Aorta (tissue), 5 donors: Measurements from ENCODE around the gene CNOT2. TPM values are rescaled to one million over a fixed set of nuclear protein-coding genes. Genes with fewer than 3 reads are reported as not detected.

Experiments
- ATAC-seq: fragments of 200-7000 bp; cut with Tn5 transposase; one replicate; pipeline ENCODE4 v1.9.1; 2022; ENCODE audit warnings: moderate library complexity; ENCODE audit not compliant: low FRiP score
- DNase-seq, 2 donors: peaks; one replicate each; pipeline ENCODE4 v3.0.0-alpha.2; 2020
- H3K27ac ChIP-seq, 2 donors: one replicate each; pipeline ENCODE4 v1.5.1; 2013; ENCODE audit warnings: low read length in 2 of 2, mild to moderate bottlenecking in 2 of 2, moderate library complexity in 2 of 2, control low read depth in 1 of 2, inconsistent platforms in 1 of 2, low read depth in 1 of 2
- H3K27me3 ChIP-seq, 2 donors: one replicate each; pipeline ENCODE4 v1.6.1; 2013; ENCODE audit warnings: control low read depth in 1 of 2, low read length in 1 of 2, mild to moderate bottlenecking in 1 of 2, moderate library complexity in 1 of 2; ENCODE audit not compliant: insufficient read depth in 2 of 2, control insufficient read depth in 1 of 2
- H3K36me3 ChIP-seq, 2 donors: one replicate each; pipeline ENCODE4 v1.6.1; 2013; ENCODE audit warnings: control low read depth in 1 of 2, low read length in 1 of 2, mild to moderate bottlenecking in 1 of 2; ENCODE audit not compliant: insufficient read depth in 2 of 2, control insufficient read depth in 1 of 2
- H3K4me1 ChIP-seq, 2 donors: one replicate each; pipeline ENCODE4 v1.6.1; 2013; ENCODE audit warnings: low read length in 2 of 2, control low read depth in 1 of 2, mild to moderate bottlenecking in 1 of 2, moderate library complexity in 1 of 2; ENCODE audit not compliant: insufficient read depth in 2 of 2, control insufficient read depth in 1 of 2
- H3K4me3 ChIP-seq, 2 donors: one replicate each; pipeline ENCODE4 v1.5.1; 2013; ENCODE audit warnings: low read length in 2 of 2, control low read depth in 1 of 2, mild to moderate bottlenecking in 1 of 2
- H3K9me3 ChIP-seq: one replicate; pipeline ENCODE4 v1.6.1; 2013; ENCODE audit warnings: mild to moderate bottlenecking, low read length; ENCODE audit not compliant: control insufficient read depth
- WGBS, 2 donors: extraction: QIAGEN DNeasy Blood & Tissue Kit; methylation state at CpG; one replicate each; pipeline ENCODE4 v1.1.7; 2013; 5-methylcytosine and 5-hydroxymethylcytosine counted together
- intact Hi-C, 2 donors: fragments of 100-400 bp; cut with DNase I; formaldehyde crosslinking; loops; one replicate each; pipeline versions ENCODE4 v1.14.2 to v1.15.0; 2022
- polyA plus RNA-seq, 2 donors: library from polyadenylated mRNA; stranded (reverse); fragments of 200-250 nt; gene quantifications; one replicate each; pipeline ENCODE4 v1.2.3, GENCODE V29; 2013
- total RNA-seq, 2 donors: library from RNA; stranded (reverse); fragmentation: NEBNext Ultra II Directional; extraction: Animal tissue kit (Norgen Biotek cat#: 25700); gene quantifications; one replicate each; pipeline ENCODE4 v1.2.1, GENCODE V29; 2021
- donor health status: healthy with polysubstance abuse.
- donor health status: Bipolar disorder and iron deficiency.
- donor health status: DM: no; HTN: no; CAD: no.
- donor health status: DM: no; HTN: no; CAD: no.
- donor health status: DM: yes; HTN: yes; CAD: no.

The CNOT2 gene
- total and polyA plus RNA-seq, 4 donors = 39.0 to 108 (median 59.2) TPM

DNA sequence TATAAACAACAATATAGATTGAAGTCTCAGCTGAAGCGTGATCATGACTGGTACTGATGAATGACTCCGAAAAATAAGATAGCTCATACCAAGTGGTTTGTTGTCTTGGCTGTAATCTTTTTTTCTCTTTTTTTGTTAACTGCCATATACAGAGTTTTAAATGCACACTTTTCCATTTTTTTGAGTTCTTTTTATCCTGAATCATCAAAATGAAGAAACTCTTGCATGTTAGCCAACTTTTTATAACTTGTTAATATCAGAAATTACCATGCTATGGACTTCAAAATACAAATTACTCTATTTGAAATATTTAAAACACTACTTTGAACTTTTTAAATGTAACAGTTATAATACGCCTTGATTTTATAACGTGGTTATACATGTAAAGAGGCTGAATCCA lies 112.7 kb downstream of the CNOT2 start:
- ATAC-seq (no peak), DNase-seq (no peak)
- Histone ChIP-seq H3K27ac (no peak overlapping the region), H3K4me1 (no peaks in the 10 kb centered on the region), H3K9me3 (no peaks in the 10 kb centered on the region), H3K4me3 (no peak overlapping the region), H3K36me3 (peaks cover 0 to 3% of the 10 kb centered on the region in 2 donors), H3K27me3 (no peaks in the 10 kb centered on the region)
- 96% methylated on average over 4 of the region's 4 CpGs for WGBS, 2 donors
- intact Hi-C loops = no loop called here

DNA sequence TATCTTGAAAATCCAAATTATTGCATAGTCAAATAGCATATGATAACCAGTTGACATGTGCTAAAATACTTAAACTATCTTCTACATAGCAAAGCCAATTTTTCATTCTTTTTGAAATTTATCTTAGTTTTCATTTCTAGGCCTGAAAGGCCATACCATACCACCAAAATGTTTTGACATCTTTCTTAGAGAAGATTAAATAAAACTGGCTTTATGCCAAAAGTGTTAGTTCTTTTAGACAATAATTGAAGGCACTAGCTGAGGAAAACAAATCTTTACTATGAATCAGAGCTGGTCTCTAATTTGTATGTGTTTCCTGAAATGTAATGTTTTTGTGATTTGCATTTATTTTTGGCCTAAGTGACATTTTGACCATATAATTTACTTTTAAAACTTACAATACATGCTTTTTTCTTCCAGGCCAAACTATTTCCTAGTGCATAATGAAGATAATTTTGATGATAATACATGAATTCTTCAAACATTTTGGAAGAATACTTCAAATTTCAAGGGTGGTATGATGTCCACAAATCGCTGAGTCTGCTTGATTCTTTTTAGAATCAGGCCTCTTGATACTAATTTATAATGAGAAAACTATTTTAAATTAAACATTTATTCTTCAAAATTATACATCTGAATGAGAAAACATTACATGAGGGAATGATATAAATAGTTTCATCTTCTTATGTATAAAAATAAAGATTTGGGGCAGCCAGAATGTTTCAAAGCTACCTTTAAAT lies 116.4 kb downstream of the CNOT2 start:
- ATAC-seq (no peak), DNase-seq (no peak)
- intact Hi-C loops = loop anchor here (10.0 kb wide), 3 partner anchors 375 to 465 kb away; no protein-coding TSS in a partner anchor
- H3K27ac ChIP-seq = no peak overlapping the region
- no peak overlapping the region for H3K4me3 ChIP-seq
- H3K27me3 ChIP-seq = no peaks in the 10 kb centered on the region
- no peaks in the 10 kb centered on the region for H3K4me1 ChIP-seq
- 97 to 100% methylated on average over 1 of the region's 1 CpG for WGBS, 2 donors
- no peaks in the 10 kb centered on the region for H3K9me3 ChIP-seq
- H3K36me3 ChIP-seq = no peaks in the 10 kb centered on the region

DNA sequence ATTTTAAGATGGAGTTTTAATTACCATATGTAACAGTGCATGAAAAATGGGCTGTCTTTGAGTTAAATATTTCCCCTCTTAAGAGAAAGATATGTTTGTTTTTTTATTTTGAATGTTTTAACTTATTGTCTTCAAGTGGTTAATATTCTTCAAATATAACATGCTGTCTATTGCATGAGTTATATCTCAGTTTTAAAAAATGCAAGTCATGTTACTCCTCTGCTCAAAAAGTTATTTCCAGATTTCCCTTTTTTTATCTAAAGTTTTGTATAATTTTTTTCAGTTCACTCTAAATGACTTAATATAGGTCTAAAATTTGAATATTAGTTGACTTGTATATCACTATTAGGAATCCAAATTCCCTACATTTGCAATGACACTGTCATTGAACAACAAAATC lies 117.0 kb downstream of the CNOT2 start:
- no peak overlapping the region for H3K4me3 ChIP-seq
- H3K27ac ChIP-seq = no peak overlapping the region
- no peaks in the 10 kb centered on the region for H3K27me3 ChIP-seq
- no peak for ATAC-seq
- no peak for DNase-seq
- H3K4me1 ChIP-seq = no peaks in the 10 kb centered on the region
- intact Hi-C loops = loop anchor here (10.0 kb wide), 3 partner anchors 375 to 465 kb away; no protein-coding TSS in a partner anchor
- H3K36me3 ChIP-seq = no peaks in the 10 kb centered on the region
- H3K9me3 ChIP-seq = no peaks in the 10 kb centered on the region

DNA sequence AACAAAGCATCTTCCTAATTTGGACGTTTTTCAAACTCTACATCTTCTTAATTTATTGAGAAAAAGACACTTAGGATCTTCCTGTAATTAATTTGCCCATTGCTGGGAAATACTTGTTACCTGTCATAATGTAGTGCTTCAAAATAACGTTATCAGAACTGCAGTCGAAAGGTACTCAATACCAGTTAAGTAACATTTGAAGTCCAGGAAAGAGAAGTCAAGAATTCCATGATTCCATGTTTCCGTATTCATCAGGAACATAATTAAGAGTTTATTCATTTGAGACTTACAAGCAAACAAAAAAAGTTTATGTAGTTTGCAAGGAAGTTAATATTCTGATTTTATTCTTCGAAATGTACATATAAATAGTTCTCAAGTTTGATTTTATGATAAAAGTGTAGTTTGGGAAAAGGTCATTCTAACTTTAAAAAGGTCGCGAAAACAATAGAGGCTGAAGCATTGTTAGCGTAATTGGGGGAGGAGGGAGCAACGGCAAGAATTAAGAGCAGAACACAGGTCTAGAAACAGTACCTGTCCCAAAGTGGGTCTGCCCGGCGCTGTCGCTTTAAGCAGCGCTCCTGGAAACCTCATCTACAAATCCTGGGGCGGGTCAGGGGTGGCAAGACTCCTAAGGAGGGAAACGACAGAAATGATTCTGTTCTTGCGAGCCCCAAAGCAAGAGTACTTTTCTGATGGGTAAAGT lies 121.6 kb downstream of the CNOT2 start:
- H3K27me3 ChIP-seq = no peaks in the 10 kb centered on the region
- DNase-seq = no peak
- no peaks in the 10 kb centered on the region for H3K4me1 ChIP-seq
- no peaks in the 10 kb centered on the region for H3K9me3 ChIP-seq
- no peak overlapping the region for H3K4me3 ChIP-seq
- H3K27ac ChIP-seq = no peak overlapping the region
- H3K36me3 ChIP-seq = no peaks in the 10 kb centered on the region
- intact Hi-C loops = loop anchor here (5.0 to 10.0 kb wide), 4 partner anchors 123 to 470 kb away; partner anchors contain the start of gene CNOT2 (in 1 of the 2)
- no peak for ATAC-seq
- whole genome bisulfite sequencing, 2 donors = 40 to 41% methylated on average over 16 of the region's 16 CpGs

DNA sequence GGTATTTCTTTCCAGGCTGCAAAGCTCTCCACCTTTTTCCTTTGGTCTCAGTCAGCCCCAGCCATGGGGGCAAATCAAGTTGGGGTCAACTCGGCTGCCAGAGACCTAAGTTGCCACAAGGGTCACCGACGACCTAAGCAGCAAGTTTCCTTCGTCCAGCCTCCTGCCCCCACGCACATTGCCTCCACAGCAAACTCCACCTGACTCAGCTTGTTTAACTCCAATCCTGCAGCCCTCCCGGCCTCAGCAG lies 122.1 kb downstream of the CNOT2 start:
- intact Hi-C loops = loop anchor here (5.0 to 10.0 kb wide), 4 partner anchors 123 to 471 kb away; partner anchors contain the start of gene CNOT2 (in 1 of the 2)
- DNase-seq = no peak

DNA sequence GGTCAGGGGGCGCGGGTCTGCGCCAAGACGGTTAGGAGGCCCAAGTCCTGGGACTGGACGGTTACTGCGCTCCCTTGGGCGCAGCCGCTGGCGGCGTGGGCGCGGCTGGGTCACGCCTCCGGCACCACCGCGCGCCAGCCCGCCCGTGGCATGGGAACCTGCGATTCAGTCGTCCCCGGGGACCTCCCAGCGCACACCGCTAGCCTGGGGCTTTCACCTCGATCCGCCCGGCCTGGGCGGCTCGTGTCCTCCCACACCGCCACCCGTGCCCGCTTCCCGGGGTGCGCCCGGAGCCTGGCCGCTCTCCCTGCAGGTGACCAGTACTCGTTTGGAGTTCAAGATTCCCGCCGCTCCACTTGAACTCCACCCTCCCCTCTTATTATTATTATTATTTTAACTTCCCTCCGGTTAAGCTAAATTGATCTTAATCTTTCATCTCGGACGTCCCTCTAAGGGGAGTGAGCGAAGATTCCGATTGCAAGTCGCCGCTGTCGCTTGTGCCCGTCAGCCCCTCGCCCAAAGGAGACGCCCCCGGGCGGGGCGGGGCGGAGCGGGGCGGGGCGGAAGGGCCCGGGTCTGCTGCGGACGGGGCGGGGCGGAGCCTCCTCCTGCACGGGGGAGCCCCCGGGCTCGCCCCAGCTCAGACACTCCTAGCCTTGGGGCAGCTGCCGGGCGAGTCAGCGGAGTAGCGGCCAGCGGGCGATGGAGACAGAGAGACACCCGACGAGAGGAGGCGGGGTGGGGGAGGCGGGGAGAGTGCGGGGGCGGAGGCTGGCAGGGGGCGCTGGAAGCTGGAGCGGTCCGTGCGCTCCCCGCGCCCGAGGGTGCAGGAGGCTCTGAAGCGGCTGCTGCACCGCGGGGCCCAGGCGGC lies 122.7 kb downstream of the CNOT2 start, which contains the start of gene KCNMB4:
KCNMB4 (plus strand) TSS at position 643 of the 871 bp plus-strand sequence. CDS start 445 bp downstream, outside the sequence.
- Histone ChIP-seq H3K36me3 (no peaks in the 10 kb centered on the region), H3K4me1 (no peaks in the 10 kb centered on the region), H3K9me3 (no peaks in the 10 kb centered on the region), H3K27me3 (no peaks in the 10 kb centered on the region), H3K27ac (no peak within 1 kb of the TSS), H3K4me3 (peak within 1 kb of the TSS; percentile 92 to 98)
- WGBS, 2 donors = 1% methylated on average over 57 to 88 of the region's 88 CpGs
- intact Hi-C loops = loop anchor here (2.0 to 10.0 kb wide), 5 partner anchors 123 to 471 kb away; partner anchors contain the start of gene CNOT2 (in 2 of the 2)
- ATAC-seq (peak; percentile 89), DNase-seq (peak; percentile 68 to 88)

More for the DNA sequence above, 122.1 kb downstream of the CNOT2 start:
- no peaks in the 10 kb centered on the region for H3K36me3 ChIP-seq
- peak overlapping the region; percentile 92 to 98 for H3K4me3 ChIP-seq
- no peaks in the 10 kb centered on the region for H3K27me3 ChIP-seq
- ATAC-seq = no peak
- 0 to 1% methylated on average over 6 of the region's 6 CpGs for WGBS, 2 donors
- H3K27ac ChIP-seq = no peak overlapping the region
- no peaks in the 10 kb centered on the region for H3K9me3 ChIP-seq
- no peaks in the 10 kb centered on the region for H3K4me1 ChIP-seq

DNA sequence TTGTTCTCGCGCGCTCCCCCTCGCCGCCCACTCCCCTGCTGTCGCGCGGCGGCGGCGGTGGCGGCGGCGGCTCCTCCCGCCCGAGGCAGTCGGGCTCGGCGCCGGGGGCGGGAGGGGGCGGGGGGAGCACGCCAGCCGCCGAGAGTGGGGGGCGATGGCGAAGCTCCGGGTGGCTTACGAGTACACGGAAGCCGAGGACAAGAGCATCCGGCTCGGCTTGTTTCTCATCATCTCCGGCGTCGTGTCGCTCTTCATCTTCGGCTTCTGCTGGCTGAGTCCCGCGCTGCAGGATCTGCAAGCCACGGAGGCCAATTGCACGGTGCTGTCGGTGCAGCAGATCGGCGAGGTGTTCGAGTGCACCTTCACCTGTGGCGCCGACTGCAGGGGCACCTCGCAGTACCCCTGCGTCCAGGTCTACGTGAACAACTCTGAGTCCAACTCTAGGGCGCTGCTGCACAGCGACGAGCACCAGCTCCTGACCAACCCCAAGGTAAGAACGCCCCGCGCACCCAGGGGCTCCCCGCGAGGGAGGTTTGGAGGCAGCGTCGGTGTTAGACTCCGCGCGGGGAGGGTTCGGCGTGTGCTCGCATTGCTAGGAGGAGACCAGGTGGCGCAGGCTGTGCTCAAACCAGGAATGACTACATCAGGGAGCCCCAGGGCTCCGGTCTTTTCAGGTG lies 123.5 kb downstream of the CNOT2 start:
- Histone ChIP-seq H3K9me3 (no peaks in the 10 kb centered on the region), H3K27me3 (no peaks in the 10 kb centered on the region), H3K36me3 (no peaks in the 10 kb centered on the region), H3K4me3 (peak overlapping the region; percentile 92 to 98), H3K4me1 (no peaks in the 10 kb centered on the region), H3K27ac (no peak overlapping the region)
- ATAC-seq = peak; percentile 56
- peak; percentile 50 to 80 for DNase-seq
- 0 to 1% methylated on average over 64 to 69 of the region's 69 CpGs for WGBS, 2 donors
- intact Hi-C loops = loop anchor here (2.0 to 10.0 kb wide), 5 partner anchors 124 to 472 kb away; partner anchors contain the start of gene CNOT2 (in 2 of the 2)
